Panc1 (cell line): ENCODE results near the gene RAB43. TPM values are rescaled to one million over a fixed set of nuclear protein-coding genes. Genes with fewer than 3 reads are reported as not detected.
"Not testable (repeated sequence)": the region's sequence is repeated elsewhere in the genome, so short reads cannot be mapped to it uniquely, and the experiment has no call there.

Experiments
- ATAC-seq: fragments of 200-7000 bp; cut with Tn5 transposase; 2 replicates; pipeline ENCODE4 v1.9.1; 2020; ENCODE audit warnings: mild to moderate bottlenecking, moderate library complexity
- Bru-seq: library from RNA; stranded (reverse); fragments of 400-500 nt; gene quantifications from one replicate; lab custom pipeline; 2021; lab: Mats Ljungman, UMichigan
- BruChase-seq, 2 experiments: library from RNA; stranded (reverse); fragments of 400-500 nt; gene quantifications; one replicate each; lab custom pipeline; 2021; lab: Mats Ljungman, UMichigan
- BruUV-seq: library from RNA; stranded (reverse); fragments of 400-500 nt; replicated peaks from 2 replicates; lab custom pipeline; 2021; lab: Mats Ljungman, UMichigan
- CTCF ChIA-PET: fragments of 300-600 bp; sonication (Branson Sonifier 250); formaldehyde crosslinking; loops from one replicate; lab custom pipeline; 2022; ENCODE audit warnings: antibody characterized with exemption; lab: Charles Lee
- POLR2A ChIA-PET: fragments of 300-600 bp; sonication (Branson Sonifier 250); formaldehyde crosslinking; loops from one replicate; lab custom pipeline; 2022; ENCODE audit warnings: antibody characterized with exemption; lab: Charles Lee
- DNase-seq: peaks from one replicate; pipeline ENCODE4 v3.0.0-alpha.2; 2010; ENCODE audit warnings: low read depth, low spot score
- H3K27ac ChIP-seq: 2 replicates; pipeline ENCODE4 v1.5.1; 2011; ENCODE audit warnings: mild to moderate bottlenecking, low read length, inconsistent platforms
- H3K27me3 ChIP-seq: fragments of 200-500 bp; sonication (Bioruptor generic); 2 replicates; pipeline ENCODE4 v1.6.0; 2014; ENCODE audit warnings: low read length, inconsistent platforms; ENCODE audit not compliant: control insufficient read depth, insufficient read depth
- H3K36me3 ChIP-seq: fragments of 200-500 bp; sonication (Bioruptor generic); 2 replicates; pipeline ENCODE4 v1.5.1; 2014; ENCODE audit warnings: inconsistent platforms, mild to moderate bottlenecking, low read length, moderate library complexity; ENCODE audit not compliant: control insufficient read depth, insufficient read depth
- H3K4me1 ChIP-seq: 2 replicates; pipeline ENCODE4 v1.5.1; 2011; ENCODE audit warnings: inconsistent platforms, mild to moderate bottlenecking, low read length, moderate library complexity; ENCODE audit not compliant: control insufficient read depth, insufficient read depth
- H3K4me3 ChIP-seq, 2 experiments: 2 replicates each; pipeline ENCODE4 v1.5.1; 2011 to 2012; ENCODE audit warnings: low read depth in 2 of 2, low read length in 2 of 2, mild to moderate bottlenecking in 2 of 2, inconsistent platforms in 1 of 2, moderate library complexity in 1 of 2
- H3K9me3 ChIP-seq: fragments of 200-500 bp; sonication (Bioruptor generic); 2 replicates; pipeline ENCODE4 v1.5.1; 2014; ENCODE audit warnings: low read depth, mild to moderate bottlenecking, inconsistent platforms, low read length, moderate library complexity; ENCODE audit not compliant: control insufficient read depth, insufficient read depth
- POLR2AphosphoS5 ChIP-seq: IDR thresholded peaks from 2 replicates; pipeline ENCODE4 v1.6.1; 2012; ENCODE audit warnings: mild to moderate bottlenecking, low read depth, low read length, moderate library complexity
- SIN3A ChIP-seq: IDR thresholded peaks from 2 replicates; pipeline ENCODE4 v1.6.1; 2012; ENCODE audit warnings: low read depth, mild to moderate bottlenecking, low read length, moderate library complexity, borderline replicate concordance; ENCODE audit not compliant: insufficient read depth
- TCF7L2 ChIP-seq: IDR thresholded peaks from 2 replicates; pipeline ENCODE4 v1.6.1; 2011; ENCODE audit warnings: mild to moderate bottlenecking, low read depth, low read length, inconsistent platforms
- in situ Hi-C: cut with HindIII; loops from 2 replicates; pipeline ENCODE4 v1.10.0; 2016; ENCODE audit warnings: low sequenced_read_pairs, low pct_unique_long_range_greater_than_20kb
- intact Hi-C: fragments of 100-400 bp; cut with micrococcal nuclease; formaldehyde crosslinking; loops from one replicate; pipeline ENCODE4 v1.10.0; 2022; ENCODE audit not compliant: unreplicated experiment
- long read RNA-seq: library from polyadenylated mRNA; unstranded; transcript quantifications from one replicate; pipeline ENCODE4 v2.0.0, GENCODE V29; 2021; ENCODE audit not compliant: unreplicated experiment
- polyA plus RNA-seq: library from polyadenylated mRNA; unstranded; fragments of >200 nt; gene quantifications from one replicate; pipeline ENCODE4 v1.2.1, GENCODE V29; 2012; ENCODE audit warnings: missing spikeins; ENCODE audit not compliant: insufficient read length
- total RNA-seq: library from RNA; stranded (reverse); gene quantifications from one replicate; pipeline ENCODE4 v1.2.1, GENCODE V29; 2021; ENCODE audit not compliant: unreplicated experiment
- TF ChIP-seq, protein P1 (sequence below): fragments of 450-650 bp; IDR thresholded peaks from 2 replicates; pipeline ENCODE4 v1.5.1; 2017; ENCODE audit warnings: mild to moderate bottlenecking
- TF ChIP-seq, protein P2 (sequence below), 2 experiments: IDR thresholded peaks; 2 replicates each; pipeline ENCODE4 v1.6.1; 2011 to 2012; ENCODE audit warnings: low read depth in 2 of 2, control low read depth in 1 of 2, low read length in 1 of 2, mild to moderate bottlenecking in 1 of 2, moderate library complexity in 1 of 2; ENCODE audit not compliant: insufficient read depth in 1 of 2

RAB43 gene
- 27.7 TPM for total RNA-seq
- polyA plus RNA-seq: 30.0 TPM
- Bru-seq, nascent RNA: percentile 62 among the genes with signal in this experiment
- percentile 84 among the genes with signal in this experiment for BruChase-seq, experiment 1, labeled RNA remaining after a 2-hour chase
- BruChase-seq, experiment 2, labeled RNA remaining after a 6-hour chase: percentile 91 among the genes with signal in this experiment
- long read RNA-seq, full-length matches to known transcripts: 18 of 45 reads
- long read RNA-seq, partial matches to known transcripts: 1 of 45 reads
- long read RNA-seq, other reads (novel, unspliced or antisense): 26 of 45 reads

DNA sequence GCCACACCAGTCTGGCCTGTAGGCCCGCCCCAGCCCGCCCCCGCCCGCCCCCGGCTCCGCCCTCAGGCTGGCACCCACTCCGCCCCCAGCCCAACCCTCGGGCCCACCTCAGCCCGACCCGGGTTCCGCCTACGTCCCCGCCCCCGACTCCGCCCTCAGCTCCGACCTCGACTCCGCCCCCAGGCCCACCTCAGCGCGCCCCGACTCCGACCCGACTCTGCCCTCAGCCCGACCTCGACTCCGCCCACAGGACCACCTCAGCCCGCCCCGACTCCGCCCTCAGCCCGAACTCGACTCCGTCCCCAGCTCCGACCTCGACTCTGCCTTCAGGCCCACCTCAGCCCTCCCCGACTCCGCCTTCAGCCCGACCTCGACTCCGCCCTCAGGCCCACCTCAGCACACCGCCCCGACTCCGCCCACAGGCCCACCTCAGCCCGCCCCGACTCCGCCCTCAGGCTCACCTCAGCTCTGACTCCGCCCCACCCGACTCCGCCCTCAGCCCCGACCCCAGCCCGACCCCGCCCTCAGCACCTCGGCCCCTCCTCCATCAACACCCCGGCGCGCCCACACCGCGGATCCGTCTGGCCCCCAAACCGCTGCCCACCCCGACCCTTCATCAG is at the start of gene RAB43:
Gene RAB43 (minus strand): TSS at position 13 of the 620 bp plus-strand sequence. CDS start 315 bp downstream, outside the sequence.
- in situ Hi-C loops (loop anchor here (10.0 kb wide), 1 partner anchor 127 kb away; the partner anchor contains the start of gene CFAP92), intact Hi-C loops (no loop called here)
- no peaks in the 10 kb centered on the region for H3K9me3 ChIP-seq
- peak; percentile 83 for ATAC-seq
- POLR2A ChIA-PET: interaction anchor here (0.6 to 0.7 kb wide), 6 partner anchors 9 to 505 kb away, joined by 3 to 7 read pairs (median 3); no protein-coding TSS in a partner anchor
- DNase-seq: no peak
- H3K4me1 ChIP-seq: peaks cover 27% of the 10 kb centered on the region
- CTCF ChIA-PET: interaction anchor here (0.5 to 1.3 kb wide), 7 partner anchors 40 to 262 kb away, joined by 3 to 11 read pairs (median 4); no protein-coding TSS in a partner anchor
- peak within 1 kb of the TSS; percentile 76 to 81 for H3K4me3 ChIP-seq
- peak within 1 kb of the TSS; percentile 91 for H3K27ac ChIP-seq
- no peaks in the 10 kb centered on the region for H3K27me3 ChIP-seq
- no peaks in the 10 kb centered on the region; the same call in 1 of the 2 replicates for H3K36me3 ChIP-seq
- no TSS peak for BruUV-seq
- TF ChIP-seq, protein P1, sequence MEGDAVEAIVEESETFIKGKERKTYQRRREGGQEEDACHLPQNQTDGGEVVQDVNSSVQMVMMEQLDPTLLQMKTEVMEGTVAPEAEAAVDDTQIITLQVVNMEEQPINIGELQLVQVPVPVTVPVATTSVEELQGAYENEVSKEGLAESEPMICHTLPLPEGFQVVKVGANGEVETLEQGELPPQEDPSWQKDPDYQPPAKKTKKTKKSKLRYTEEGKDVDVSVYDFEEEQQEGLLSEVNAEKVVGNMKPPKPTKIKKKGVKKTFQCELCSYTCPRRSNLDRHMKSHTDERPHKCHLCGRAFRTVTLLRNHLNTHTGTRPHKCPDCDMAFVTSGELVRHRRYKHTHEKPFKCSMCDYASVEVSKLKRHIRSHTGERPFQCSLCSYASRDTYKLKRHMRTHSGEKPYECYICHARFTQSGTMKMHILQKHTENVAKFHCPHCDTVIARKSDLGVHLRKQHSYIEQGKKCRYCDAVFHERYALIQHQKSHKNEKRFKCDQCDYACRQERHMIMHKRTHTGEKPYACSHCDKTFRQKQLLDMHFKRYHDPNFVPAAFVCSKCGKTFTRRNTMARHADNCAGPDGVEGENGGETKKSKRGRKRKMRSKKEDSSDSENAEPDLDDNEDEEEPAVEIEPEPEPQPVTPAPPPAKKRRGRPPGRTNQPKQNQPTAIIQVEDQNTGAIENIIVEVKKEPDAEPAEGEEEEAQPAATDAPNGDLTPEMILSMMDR: no peak
- TF ChIP-seq, protein P2, sequence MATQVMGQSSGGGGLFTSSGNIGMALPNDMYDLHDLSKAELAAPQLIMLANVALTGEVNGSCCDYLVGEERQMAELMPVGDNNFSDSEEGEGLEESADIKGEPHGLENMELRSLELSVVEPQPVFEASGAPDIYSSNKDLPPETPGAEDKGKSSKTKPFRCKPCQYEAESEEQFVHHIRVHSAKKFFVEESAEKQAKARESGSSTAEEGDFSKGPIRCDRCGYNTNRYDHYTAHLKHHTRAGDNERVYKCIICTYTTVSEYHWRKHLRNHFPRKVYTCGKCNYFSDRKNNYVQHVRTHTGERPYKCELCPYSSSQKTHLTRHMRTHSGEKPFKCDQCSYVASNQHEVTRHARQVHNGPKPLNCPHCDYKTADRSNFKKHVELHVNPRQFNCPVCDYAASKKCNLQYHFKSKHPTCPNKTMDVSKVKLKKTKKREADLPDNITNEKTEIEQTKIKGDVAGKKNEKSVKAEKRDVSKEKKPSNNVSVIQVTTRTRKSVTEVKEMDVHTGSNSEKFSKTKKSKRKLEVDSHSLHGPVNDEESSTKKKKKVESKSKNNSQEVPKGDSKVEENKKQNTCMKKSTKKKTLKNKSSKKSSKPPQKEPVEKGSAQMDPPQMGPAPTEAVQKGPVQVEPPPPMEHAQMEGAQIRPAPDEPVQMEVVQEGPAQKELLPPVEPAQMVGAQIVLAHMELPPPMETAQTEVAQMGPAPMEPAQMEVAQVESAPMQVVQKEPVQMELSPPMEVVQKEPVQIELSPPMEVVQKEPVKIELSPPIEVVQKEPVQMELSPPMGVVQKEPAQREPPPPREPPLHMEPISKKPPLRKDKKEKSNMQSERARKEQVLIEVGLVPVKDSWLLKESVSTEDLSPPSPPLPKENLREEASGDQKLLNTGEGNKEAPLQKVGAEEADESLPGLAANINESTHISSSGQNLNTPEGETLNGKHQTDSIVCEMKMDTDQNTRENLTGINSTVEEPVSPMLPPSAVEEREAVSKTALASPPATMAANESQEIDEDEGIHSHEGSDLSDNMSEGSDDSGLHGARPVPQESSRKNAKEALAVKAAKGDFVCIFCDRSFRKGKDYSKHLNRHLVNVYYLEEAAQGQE (IDR thresholded peaks at IDR 0.05; ENCODE audit: insufficient read depth in 1 of 2, low read depth in 2 of 2, low read length in 1 of 2): no peak
- no peak for TF ChIP-seq TCF7L2
- no peak for TF ChIP-seq POLR2AphosphoS5
- no peak for TF ChIP-seq SIN3A

DNA sequence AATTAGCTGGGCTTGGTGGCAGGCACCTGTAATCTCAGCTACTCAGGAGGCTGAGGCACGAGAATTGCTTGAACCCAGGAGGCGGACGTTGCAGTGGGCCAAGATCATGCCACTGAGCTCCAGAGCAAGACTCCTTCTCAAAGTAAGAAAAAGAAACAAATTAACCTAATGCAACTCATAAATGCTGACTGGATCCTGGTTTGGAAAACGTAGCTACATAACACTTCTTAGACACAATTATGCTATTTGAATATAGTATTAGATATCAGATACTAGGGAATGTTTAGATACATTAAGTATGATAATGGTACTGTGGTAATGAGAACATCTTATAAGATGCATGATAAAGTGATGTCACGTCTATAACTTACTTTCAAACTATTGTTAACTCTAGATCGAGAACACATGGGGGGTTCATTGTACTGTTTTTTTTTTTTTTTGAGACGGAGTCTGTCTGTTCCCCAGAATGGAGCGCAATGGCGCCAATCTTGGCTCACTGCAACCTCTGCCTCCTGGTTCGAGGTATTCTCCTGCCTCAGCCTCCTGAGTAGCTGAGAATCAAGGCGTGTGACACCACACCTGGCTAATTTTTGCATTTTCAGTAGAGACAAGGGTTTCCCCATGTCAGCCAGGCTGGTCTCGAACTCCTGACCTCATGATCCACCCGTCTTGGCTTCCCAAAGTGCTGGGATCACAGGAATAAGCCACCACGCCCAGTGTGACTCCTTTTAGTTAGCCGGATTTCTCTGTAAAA is 45.2 kb upstream of the RAB43 start:
- Histone ChIP-seq H3K9me3 (no peaks in the 10 kb centered on the region), H3K4me3 (no peak overlapping the region), H3K27ac (no peak overlapping the region), H3K36me3 (peaks cover 36% of the 10 kb centered on the region), H3K4me1 (peaks cover 16% of the 10 kb centered on the region), H3K27me3 (no peaks in the 10 kb centered on the region)
- ChIA-PET POLR2A (interaction anchor here (0.5 kb wide), 1 partner anchor 80 kb away, joined by 3 read pairs; no protein-coding TSS in a partner anchor), CTCF (interaction anchor here (0.6 to 0.7 kb wide), 2 partner anchors 8 to 79 kb away, joined by 3 to 4 read pairs; no protein-coding TSS in a partner anchor)
- no peak for ATAC-seq
- no TSS peak for BruUV-seq
- in situ Hi-C loops: no loop called here
- intact Hi-C loops: no loop called here
- DNase-seq: no peak
- TF ChIP-seq POLR2AphosphoS5 (peak; percentile 57), TCF7L2 (no peak)
- TF ChIP-seq, protein P1: no peak

DNA sequence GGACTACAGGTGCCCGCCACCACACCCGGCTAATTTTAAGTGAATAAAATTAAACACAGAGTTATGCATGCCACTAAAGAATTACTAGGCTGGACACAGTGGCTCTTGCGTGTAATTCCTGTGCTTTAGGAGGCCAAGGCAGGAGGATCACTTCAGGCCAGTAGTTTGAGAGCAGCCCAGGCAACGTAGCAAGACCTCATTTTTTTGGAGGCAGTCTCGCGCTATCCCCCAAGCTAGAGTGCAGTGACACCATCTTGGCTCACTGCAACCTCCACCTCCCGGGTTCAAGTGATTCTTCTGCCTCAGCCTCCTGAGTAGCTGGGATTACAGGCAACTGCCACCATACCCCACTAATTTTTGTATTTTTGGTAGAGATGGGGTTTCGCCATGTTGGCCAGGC is 44.0 kb upstream of the RAB43 start:
- BruUV-seq, H3K27me3 ChIP-seq, DNase-seq, CTCF ChIA-PET, H3K9me3 ChIP-seq, ATAC-seq, H3K27ac ChIP-seq, POLR2A ChIA-PET, intact Hi-C loops, H3K4me3 ChIP-seq, in situ Hi-C loops: not testable (repeated sequence)
- Histone ChIP-seq H3K4me1 (peaks cover 16% of the 10 kb centered on the region), H3K36me3 (peaks cover 26% of the 10 kb centered on the region)
